ENCODE measurements around the gene DCC. TPM values are rescaled to one million over a fixed set of nuclear protein-coding genes. Genes with fewer than 3 reads are reported as not detected.

DCC gene
- total RNA-seq, 1 experiment from 2014 or later: not detected

DNA sequence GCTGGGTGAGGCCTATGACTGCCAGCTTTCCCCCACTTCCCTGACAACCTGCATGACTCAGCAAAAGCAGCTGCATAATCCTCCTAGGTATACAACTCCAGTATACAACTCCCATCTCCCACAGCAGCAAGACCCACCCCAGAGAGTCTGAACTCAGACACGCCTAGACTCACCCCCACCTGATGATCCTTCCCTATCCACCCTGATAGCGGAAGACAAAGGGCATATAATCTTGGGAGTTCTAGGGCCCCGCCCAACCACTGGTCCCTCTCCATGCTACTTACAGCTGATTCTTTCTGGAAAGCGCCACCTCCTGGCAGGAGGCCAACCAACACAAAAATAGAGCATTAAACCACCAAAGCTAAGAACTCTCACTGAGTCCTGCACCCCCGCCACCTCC is 296.5 kb downstream of the DCC start:
- Histone ChIP-seq H3K9me2 (ENCODE audit: insufficient read depth) (no peaks in the 10 kb centered on the region), H3K9ac (ENCODE audit: low read length) (no peak overlapping the region), H3K79me2 (ENCODE audit: insufficient read depth, low read length) (no peaks in the 10 kb centered on the region), H3K4me3 (replicated peaks in 1 of 2; ENCODE audit: low read depth in 1 of 2, low read length in 2 of 2) (no peak overlapping the region), H3K4me1 (ENCODE audit: control insufficient read depth in 1 of 2, insufficient read depth in 2 of 2, low read length in 2 of 2) (no peaks in the 10 kb centered on the region), H4K20me1 (ENCODE audit: insufficient read depth) (no peaks in the 10 kb centered on the region), H3K36me3 (ENCODE audit: control insufficient read depth in 1 of 2, insufficient read depth in 2 of 2, low read length in 2 of 2) (no peaks in the 10 kb centered on the region), H2AFZ (ENCODE audit: low read depth, low read length, poor library complexity, severe bottlenecking) (no peak overlapping the region), H3K27me3 (ENCODE audit: insufficient read depth, low read length) (no peaks in the 10 kb centered on the region), H3K4me2 (ENCODE audit: low read length) (no peak overlapping the region), H3K27ac (ENCODE audit: low read depth, low read length) (no peak overlapping the region), H3K9me3 (ENCODE audit: control insufficient read depth in 1 of 2, insufficient read depth in 1 of 2, low read depth in 1 of 2, low read length in 2 of 2) (peaks cover 17 to 21% of the 10 kb centered on the region in 2 experiments; a peak in 3 of 4 replicates)
- intact Hi-C loops (cut with micrococcal nuclease): no loop called here
- DNase-seq (ENCODE audit: low read depth, low spot score): no peak
- ChIA-PET CTCF (no interaction called here), POLR2A (no interaction called here), RAD21 (ENCODE audit: low non-redundant PET in 1 of 2, low total read pairs in 2 of 2, uncharacterized antibody in 2 of 2, unreplicated experiment in 2 of 2) (no interaction called here)
- BruUV-seq (replicated peaks): no TSS peak
- no peak for TF ChIP-seq TCF7L2 (IDR thresholded peaks at IDR 0.05; ENCODE audit: borderline replicate concordance, extremely low read depth, insufficient read depth, insufficient read length)
- TF ChIP-seq, protein P1, sequence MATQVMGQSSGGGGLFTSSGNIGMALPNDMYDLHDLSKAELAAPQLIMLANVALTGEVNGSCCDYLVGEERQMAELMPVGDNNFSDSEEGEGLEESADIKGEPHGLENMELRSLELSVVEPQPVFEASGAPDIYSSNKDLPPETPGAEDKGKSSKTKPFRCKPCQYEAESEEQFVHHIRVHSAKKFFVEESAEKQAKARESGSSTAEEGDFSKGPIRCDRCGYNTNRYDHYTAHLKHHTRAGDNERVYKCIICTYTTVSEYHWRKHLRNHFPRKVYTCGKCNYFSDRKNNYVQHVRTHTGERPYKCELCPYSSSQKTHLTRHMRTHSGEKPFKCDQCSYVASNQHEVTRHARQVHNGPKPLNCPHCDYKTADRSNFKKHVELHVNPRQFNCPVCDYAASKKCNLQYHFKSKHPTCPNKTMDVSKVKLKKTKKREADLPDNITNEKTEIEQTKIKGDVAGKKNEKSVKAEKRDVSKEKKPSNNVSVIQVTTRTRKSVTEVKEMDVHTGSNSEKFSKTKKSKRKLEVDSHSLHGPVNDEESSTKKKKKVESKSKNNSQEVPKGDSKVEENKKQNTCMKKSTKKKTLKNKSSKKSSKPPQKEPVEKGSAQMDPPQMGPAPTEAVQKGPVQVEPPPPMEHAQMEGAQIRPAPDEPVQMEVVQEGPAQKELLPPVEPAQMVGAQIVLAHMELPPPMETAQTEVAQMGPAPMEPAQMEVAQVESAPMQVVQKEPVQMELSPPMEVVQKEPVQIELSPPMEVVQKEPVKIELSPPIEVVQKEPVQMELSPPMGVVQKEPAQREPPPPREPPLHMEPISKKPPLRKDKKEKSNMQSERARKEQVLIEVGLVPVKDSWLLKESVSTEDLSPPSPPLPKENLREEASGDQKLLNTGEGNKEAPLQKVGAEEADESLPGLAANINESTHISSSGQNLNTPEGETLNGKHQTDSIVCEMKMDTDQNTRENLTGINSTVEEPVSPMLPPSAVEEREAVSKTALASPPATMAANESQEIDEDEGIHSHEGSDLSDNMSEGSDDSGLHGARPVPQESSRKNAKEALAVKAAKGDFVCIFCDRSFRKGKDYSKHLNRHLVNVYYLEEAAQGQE (IDR thresholded peaks at IDR 0.05; ENCODE audit: low read depth): no peak
- TF ChIP-seq, protein P2, sequence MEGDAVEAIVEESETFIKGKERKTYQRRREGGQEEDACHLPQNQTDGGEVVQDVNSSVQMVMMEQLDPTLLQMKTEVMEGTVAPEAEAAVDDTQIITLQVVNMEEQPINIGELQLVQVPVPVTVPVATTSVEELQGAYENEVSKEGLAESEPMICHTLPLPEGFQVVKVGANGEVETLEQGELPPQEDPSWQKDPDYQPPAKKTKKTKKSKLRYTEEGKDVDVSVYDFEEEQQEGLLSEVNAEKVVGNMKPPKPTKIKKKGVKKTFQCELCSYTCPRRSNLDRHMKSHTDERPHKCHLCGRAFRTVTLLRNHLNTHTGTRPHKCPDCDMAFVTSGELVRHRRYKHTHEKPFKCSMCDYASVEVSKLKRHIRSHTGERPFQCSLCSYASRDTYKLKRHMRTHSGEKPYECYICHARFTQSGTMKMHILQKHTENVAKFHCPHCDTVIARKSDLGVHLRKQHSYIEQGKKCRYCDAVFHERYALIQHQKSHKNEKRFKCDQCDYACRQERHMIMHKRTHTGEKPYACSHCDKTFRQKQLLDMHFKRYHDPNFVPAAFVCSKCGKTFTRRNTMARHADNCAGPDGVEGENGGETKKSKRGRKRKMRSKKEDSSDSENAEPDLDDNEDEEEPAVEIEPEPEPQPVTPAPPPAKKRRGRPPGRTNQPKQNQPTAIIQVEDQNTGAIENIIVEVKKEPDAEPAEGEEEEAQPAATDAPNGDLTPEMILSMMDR (IDR thresholded peaks at IDR 0.05 in 2 of 3, conservative IDR thresholded peaks at IDR 0.05 in 1 of 3; ENCODE audit: borderline replicate concordance in 1 of 3, insufficient read depth in 1 of 3, low read depth in 2 of 3, low read length in 2 of 3): no peak
- TF ChIP-seq YY1 (IDR thresholded peaks at IDR 0.05; ENCODE audit: extremely low read depth, insufficient replicate concordance, low read depth, low read length): no peak
- TF ChIP-seq ELF1 (IDR thresholded peaks at IDR 0.05; ENCODE audit: borderline replicate concordance, low read depth): no peak
- TF ChIP-seq JUND (IDR thresholded peaks at IDR 0.05): no peak
- TF ChIP-seq POLR2A (IDR thresholded peaks at IDR 0.05; ENCODE audit: borderline replicate concordance, extremely low read depth, insufficient read depth, insufficient read length): no peak
- TF ChIP-seq EGR1 (IDR thresholded peaks at IDR 0.05; ENCODE audit: low read depth): no peak
- ATAC-seq: no peak

Data from HCT116 (cell line).